Esophagus muscularis mucosa (tissue), 4 donors: ENCODE measurements around the gene ZNF536. TPM values are rescaled to one million over a fixed set of nuclear protein-coding genes. Genes with fewer than 3 reads are reported as not detected.

Experiments used
- DNase-seq: peaks from one replicate; pipeline ENCODE4 v3.0.0-alpha.2; 2017; ENCODE audit errors: extremely low spot score
- H3K27ac ChIP-seq, 4 donors: fragments of 200-600 bp; sonication (generic); replicated peaks in 1 of 4; 1 replicate in 3 of 4; 2 replicates in 1 of 4; pipeline ENCODE4 v1.5.1; 2016 to 2019; ENCODE audit warnings: mild to moderate bottlenecking in 1 of 4
- H3K27me3 ChIP-seq, 4 donors: fragments of 200-600 bp; sonication (generic); one replicate each; pipeline versions ENCODE4 v1.5.1 to v1.6.0; 2016 to 2019
- H3K36me3 ChIP-seq, 4 donors: fragments of 200-600 bp; sonication (generic); one replicate each; pipeline ENCODE4 v1.5.1; 2016 to 2019
- H3K4me1 ChIP-seq, 4 donors: fragments of 200-600 bp; sonication (generic); one replicate each; pipeline ENCODE4 v1.5.1; 2016 to 2019
- H3K4me3 ChIP-seq, 4 donors: fragments of 200-600 bp; sonication (generic); 1 replicate in 2 of 4; 2 replicates in 2 of 4; pipeline ENCODE4 v1.5.1; 2016 to 2019; ENCODE audit warnings: mild to moderate bottlenecking in 4 of 4, moderate library complexity in 1 of 4
- H3K9me3 ChIP-seq, 4 donors: fragments of 200-600 bp; sonication (generic); 1 replicate in 3 of 4; 2 replicates in 1 of 4; pipeline ENCODE4 v1.5.1; 2016 to 2019
- EP300 ChIP-seq: sonication (generic); formaldehyde crosslinking; IDR thresholded peaks from one replicate; pipeline ENCODE4 v1.6.1; 2017; ENCODE audit warnings: antibody characterized with exemption
- POLR2A ChIP-seq: fragments of 450-650 bp; IDR thresholded peaks from one replicate; pipeline ENCODE4 v1.6.1; 2017; ENCODE audit warnings: antibody characterized with exemption, moderate library complexity, mild to moderate bottlenecking, low read depth
- POLR2AphosphoS5 ChIP-seq, 2 donors: sonication (generic); formaldehyde crosslinking; IDR thresholded peaks; one replicate each; pipeline ENCODE4 v1.6.1; 2017; ENCODE audit warnings: antibody characterized with exemption in 2 of 2
- WGBS: methylation state at CpG from one replicate; pipeline ENCODE4 v1.1.5; 2018; 5-methylcytosine and 5-hydroxymethylcytosine counted together
- intact Hi-C: fragments of 100-400 bp; cut with DNase I; formaldehyde crosslinking; loops from one replicate; pipeline ENCODE4 v1.15.1; 2023
- total RNA-seq, 4 donors: library from RNA; depleted of rRNA; stranded (reverse); fragments of >200 nt; gene quantifications; one replicate each; pipeline versions ENCODE4 v1.1.0 to v1.2.1, GENCODE V29; 2016
- TF ChIP-seq, protein P1 (sequence below), 3 experiments: fragments of 200-600 bp in 2 of 3; fragments of 450-650 bp in 1 of 3; sonication (generic) in 2 of 3; IDR thresholded peaks; one replicate each; pipeline ENCODE4 v1.5.1; 2017 to 2019; ENCODE audit warnings: antibody characterized with exemption in 3 of 3, mild to moderate bottlenecking in 2 of 3, moderate library complexity in 1 of 3

The ZNF536 gene
- total RNA-seq, 4 donors from 2014 or later: 2.5 to 7.3 (median 5.6) TPM

DNA sequence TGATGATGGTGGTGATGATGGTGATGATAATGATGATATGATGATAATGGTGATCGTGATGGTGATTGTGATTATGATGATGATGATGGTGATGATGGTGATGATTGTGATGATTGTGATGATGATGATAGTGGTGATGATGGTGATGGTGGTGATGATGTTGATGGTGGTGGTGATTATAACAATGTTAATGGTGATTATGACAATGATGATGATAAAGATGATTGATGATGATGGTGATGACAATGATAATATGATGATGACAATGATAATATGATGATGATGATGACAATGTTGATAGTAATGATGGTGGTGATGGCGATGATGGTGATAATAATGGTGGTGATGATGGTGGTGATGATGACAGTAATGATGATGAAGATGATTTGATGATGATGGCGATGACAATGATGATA lies 34.1 kb upstream of the ZNF536 start:
- no peak for TF ChIP-seq POLR2A
- TF ChIP-seq, protein P1, sequence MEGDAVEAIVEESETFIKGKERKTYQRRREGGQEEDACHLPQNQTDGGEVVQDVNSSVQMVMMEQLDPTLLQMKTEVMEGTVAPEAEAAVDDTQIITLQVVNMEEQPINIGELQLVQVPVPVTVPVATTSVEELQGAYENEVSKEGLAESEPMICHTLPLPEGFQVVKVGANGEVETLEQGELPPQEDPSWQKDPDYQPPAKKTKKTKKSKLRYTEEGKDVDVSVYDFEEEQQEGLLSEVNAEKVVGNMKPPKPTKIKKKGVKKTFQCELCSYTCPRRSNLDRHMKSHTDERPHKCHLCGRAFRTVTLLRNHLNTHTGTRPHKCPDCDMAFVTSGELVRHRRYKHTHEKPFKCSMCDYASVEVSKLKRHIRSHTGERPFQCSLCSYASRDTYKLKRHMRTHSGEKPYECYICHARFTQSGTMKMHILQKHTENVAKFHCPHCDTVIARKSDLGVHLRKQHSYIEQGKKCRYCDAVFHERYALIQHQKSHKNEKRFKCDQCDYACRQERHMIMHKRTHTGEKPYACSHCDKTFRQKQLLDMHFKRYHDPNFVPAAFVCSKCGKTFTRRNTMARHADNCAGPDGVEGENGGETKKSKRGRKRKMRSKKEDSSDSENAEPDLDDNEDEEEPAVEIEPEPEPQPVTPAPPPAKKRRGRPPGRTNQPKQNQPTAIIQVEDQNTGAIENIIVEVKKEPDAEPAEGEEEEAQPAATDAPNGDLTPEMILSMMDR (IDR thresholded peaks at IDR 0.05): no peak
- no peak for TF ChIP-seq POLR2AphosphoS5 (IDR thresholded peaks at IDR 0.05)
- TF ChIP-seq EP300: no peak
- H3K4me1 ChIP-seq: no peaks in the 10 kb centered on the region
- no peak for DNase-seq
- 89% methylated on average over 3 of the region's 3 CpGs for WGBS
- no peaks in the 10 kb centered on the region for H3K36me3 ChIP-seq
- no peak overlapping the region for H3K4me3 ChIP-seq
- no peak overlapping the region for H3K27ac ChIP-seq
- H3K27me3 ChIP-seq: peaks cover 0 to 16% (median 0%) of the 10 kb centered on the region in 4 donors
- H3K9me3 ChIP-seq: no peaks in the 10 kb centered on the region
- intact Hi-C loops: no loop called here

DNA sequence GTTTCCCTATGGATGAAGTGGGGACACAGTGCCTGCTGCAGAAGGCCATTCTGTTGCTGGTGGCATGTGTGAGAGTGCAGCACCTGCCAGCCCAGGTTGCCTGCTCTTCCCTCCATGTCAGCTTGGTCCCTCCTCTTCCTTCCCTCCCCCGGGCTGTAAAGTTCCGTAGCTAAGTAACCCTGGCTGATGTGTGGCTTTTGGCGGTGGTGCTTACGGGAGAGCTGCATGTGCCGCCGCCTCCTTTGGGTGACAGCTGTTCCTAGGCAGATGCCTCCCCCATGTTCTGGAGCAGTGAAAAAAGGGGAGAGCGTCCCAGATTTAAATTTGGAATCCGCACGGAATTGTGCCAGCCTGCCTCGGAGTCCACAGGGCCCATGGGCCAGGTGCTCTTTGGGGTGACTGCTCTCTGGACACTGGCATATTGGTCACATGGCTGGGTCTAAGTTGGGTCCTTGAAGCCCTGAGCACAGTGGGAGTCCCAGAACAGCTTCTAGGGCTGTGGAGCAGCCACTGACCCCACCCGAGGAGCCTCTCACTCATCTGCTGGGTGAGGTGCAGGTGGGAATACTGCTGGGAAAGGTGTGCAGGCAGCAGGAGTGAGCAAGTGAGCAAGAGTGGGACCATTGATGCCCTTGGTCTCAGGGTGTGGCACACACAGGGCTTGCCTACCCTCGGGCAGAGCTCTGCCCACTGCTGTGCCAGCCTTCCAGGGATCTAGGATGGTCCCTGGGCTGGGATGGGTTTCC lies 33.1 kb upstream of the ZNF536 start:
- no peaks in the 10 kb centered on the region for H3K4me1 ChIP-seq
- no peak overlapping the region for H3K27ac ChIP-seq
- H3K9me3 ChIP-seq: no peaks in the 10 kb centered on the region
- TF ChIP-seq, protein P1 (IDR thresholded peaks at IDR 0.05): no peak
- TF ChIP-seq POLR2AphosphoS5 (IDR thresholded peaks at IDR 0.05) (no peak), POLR2A (no peak), EP300 (no peak)
- 84% methylated on average over 12 of the region's 12 CpGs for WGBS
- DNase-seq: no peak
- peaks cover 0 to 16% (median 0%) of the 10 kb centered on the region in 4 donors for H3K27me3 ChIP-seq
- no peaks in the 10 kb centered on the region for H3K36me3 ChIP-seq
- intact Hi-C loops: no loop called here
- H3K4me3 ChIP-seq: no peak overlapping the region

DNA sequence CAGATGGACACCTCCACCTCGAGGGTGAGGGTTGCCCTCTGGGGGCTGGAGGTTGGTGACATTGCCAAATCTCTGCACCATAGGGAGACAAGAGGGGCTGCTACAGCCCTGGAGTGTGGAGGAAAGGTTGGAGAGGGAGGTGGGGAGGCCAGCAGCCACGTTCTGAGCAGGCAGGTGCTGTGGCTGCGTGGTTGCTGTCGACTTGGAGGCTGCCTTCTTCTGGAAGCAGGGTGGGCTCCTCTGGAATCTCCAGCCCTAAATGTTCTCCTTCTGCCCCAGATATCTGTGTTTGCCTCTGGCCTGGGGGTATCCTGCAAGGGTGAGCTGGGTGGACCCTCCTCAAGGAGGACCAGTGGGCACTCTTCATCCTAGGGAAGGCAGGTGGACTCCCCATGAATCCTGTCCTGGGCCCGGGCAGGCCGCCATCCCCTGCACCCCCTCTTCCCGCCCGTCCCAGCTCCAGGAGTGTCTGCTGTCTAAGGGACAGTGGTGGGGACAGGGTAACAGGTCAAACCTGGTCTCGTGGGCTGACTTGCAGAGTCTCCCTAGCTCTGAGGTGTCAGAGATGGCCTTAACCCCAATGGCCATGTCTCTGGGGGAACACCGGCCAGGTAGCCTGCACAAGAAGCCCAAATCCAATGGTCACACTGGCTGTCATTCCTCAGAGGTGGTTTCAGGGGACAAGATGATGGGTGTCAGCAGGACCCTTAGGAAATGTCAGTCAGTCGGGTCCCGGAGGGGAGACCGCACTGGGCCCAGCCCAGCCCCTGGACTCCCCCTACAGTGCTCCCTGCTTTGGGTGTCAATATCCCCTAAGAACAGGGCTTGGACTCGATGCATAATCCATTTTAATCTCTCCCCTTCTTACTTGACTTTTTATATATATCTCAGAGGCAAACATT lies 32.3 kb upstream of the ZNF536 start:
- H3K36me3 ChIP-seq: no peaks in the 10 kb centered on the region
- H3K27ac ChIP-seq: no peak overlapping the region
- no peak overlapping the region for H3K4me3 ChIP-seq
- no peak for DNase-seq
- no peaks in the 10 kb centered on the region for H3K9me3 ChIP-seq
- intact Hi-C loops: no loop called here
- TF ChIP-seq, protein P1 (IDR thresholded peaks at IDR 0.05): no peak
- peaks cover 0 to 16% (median 0%) of the 10 kb centered on the region in 4 donors for H3K27me3 ChIP-seq
- no peaks in the 10 kb centered on the region for H3K4me1 ChIP-seq
- WGBS: 76% methylated on average over 4 of the region's 14 CpGs

DNA sequence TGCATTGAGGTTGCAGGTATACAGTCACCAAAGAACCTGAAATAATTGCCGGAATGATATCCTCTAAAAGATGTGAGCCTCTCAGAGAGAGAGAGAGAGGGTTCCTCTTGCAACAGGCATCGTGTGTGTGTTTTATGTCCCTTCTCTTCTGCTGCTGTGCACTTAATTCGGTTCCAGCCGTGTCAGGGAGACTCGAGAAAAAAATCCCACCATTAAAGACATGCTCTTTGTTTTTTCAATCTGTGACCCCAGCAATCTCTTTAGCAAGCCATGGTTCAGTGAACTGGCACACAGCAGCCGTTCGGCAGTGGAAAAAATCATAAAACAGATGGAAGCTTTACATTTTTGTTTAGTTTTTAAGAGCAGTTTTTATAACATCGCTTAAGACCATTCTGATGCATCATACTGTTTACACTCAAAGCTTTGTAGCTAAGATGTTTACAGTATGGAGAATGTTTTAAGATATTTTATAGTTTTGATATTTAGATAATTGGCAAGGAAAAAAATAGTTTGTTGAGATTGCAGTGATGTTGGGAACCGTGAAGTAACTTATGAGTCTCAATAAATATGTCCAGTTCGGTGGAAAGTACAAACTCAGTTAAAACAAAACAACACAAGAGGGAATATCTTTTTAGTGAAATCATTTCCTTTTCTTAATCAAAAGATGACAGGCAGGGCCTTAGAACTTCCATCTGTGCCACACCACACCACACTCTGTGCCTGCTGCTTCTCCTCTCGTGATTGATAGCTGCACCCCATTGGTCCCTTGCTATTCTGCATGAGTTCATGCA lies 31.2 kb upstream of the ZNF536 start:
- H3K27me3 ChIP-seq: peaks cover 0 to 16% (median 0%) of the 10 kb centered on the region in 4 donors
- no peaks in the 10 kb centered on the region for H3K9me3 ChIP-seq
- 54% methylated on average over 11 of the region's 11 CpGs for WGBS
- TF ChIP-seq POLR2A (no peak), EP300 (no peak), POLR2AphosphoS5 (IDR thresholded peaks at IDR 0.05) (no peak)
- TF ChIP-seq, protein P1 (IDR thresholded peaks at IDR 0.05): no peak
- H3K36me3 ChIP-seq: no peaks in the 10 kb centered on the region
- no peak overlapping the region for H3K4me3 ChIP-seq
- intact Hi-C loops: no loop called here
- no peak for DNase-seq
- no peaks in the 10 kb centered on the region for H3K4me1 ChIP-seq
- no peak overlapping the region for H3K27ac ChIP-seq
